NCI-H82 (cell line): Measurements from ENCODE around the gene LRGUK.

Experiments
- DNase-seq: peaks from one replicate; lab custom pipeline; 2025; lab: John Stamatoyannopoulos, UW

Gene LRGUK

GRCh38 chr7:134128829-134129228 is 1.7 kb downstream of the LRGUK start:
- DNase-seq: no peak

GRCh38 chr7:134129856-134130523 is 2.9 kb downstream of the LRGUK start:
- DNase-seq: no peak

GRCh38 chr7:134134004-134134403 is 6.9 kb downstream of the LRGUK start:
- DNase-seq: no peak

GRCh38 chr7:134140889-134141867 is 14.0 kb downstream of the LRGUK start:
- DNase-seq: peak; percentile 75

GRCh38 chr7:134141868-134142264 is 14.7 kb downstream of the LRGUK start:
- DNase-seq: peak; percentile 12

- no peak for DNase-seq
Observed at GRCh38 chr7:134153493-134154136, 26.5 kb downstream of the LRGUK start.

- no peak for DNase-seq
Observed at GRCh38 chr7:134154581-134155130, 27.5 kb downstream of the LRGUK start.

- DNase-seq: no peak
Observed at GRCh38 chr7:134155206-134155605, 28.1 kb downstream of the LRGUK start.

GRCh38 chr7:134155871-134156270 is 28.7 kb downstream of the LRGUK start:
- DNase-seq: no peak

- DNase-seq: no peak
Observed at GRCh38 chr7:134165252-134165651, 38.1 kb downstream of the LRGUK start.

- no peak for DNase-seq
Observed at GRCh38 chr7:134167250-134167649, 40.1 kb downstream of the LRGUK start.

- no peak for DNase-seq
Observed at GRCh38 chr7:134167841-134168240, 40.7 kb downstream of the LRGUK start.

- DNase-seq: no peak
Observed at GRCh38 chr7:134174795-134175261, 47.7 kb downstream of the LRGUK start.

GRCh38 chr7:134175334-134176036 is 48.3 kb downstream of the LRGUK start:
- DNase-seq: no peak

- DNase-seq: no peak
Observed at GRCh38 chr7:134176037-134176350, 48.9 kb downstream of the LRGUK start.

- no peak for DNase-seq
Observed at GRCh38 chr7:134179036-134180011, 52.2 kb downstream of the LRGUK start.

GRCh38 chr7:134180376-134180775 is 53.2 kb downstream of the LRGUK start:
- no peak for DNase-seq

GRCh38 chr7:134182078-134182477 is 54.9 kb downstream of the LRGUK start:
- DNase-seq: no peak

- DNase-seq: no peak
Observed at GRCh38 chr7:134184767-134185166, 57.6 kb downstream of the LRGUK start.

GRCh38 chr7:134186027-134186426 is 58.9 kb downstream of the LRGUK start:
- no peak for DNase-seq

- DNase-seq: no peak
Observed at GRCh38 chr7:134186801-134187200, 59.7 kb downstream of the LRGUK start.
